ENCODE results near the gene CD38.
"Not testable (repeated sequence)": the region's sequence is repeated elsewhere in the genome, so short reads cannot be mapped to it uniquely, and the experiment has no call there.

Gene CD38

GRCh38 chr4:15778289-15779241 is at the start of gene CD38:
Gene CD38, plus strand, starts transcription at chr4:15778328. Its CDS starts 87 bp downstream, at chr4:15778415.
- DNase-seq (ENCODE audit: low spot score), result no peak

GRCh38 chr4:15729910-15730533 is 48.1 kb upstream of the CD38 start:
- peak; percentile 38 for DNase-seq (ENCODE audit: low spot score)

- DNase-seq (ENCODE audit: low spot score), result not testable (repeated sequence)
These were observed 45.1 kb upstream of the CD38 start for GRCh38 chr4:15733061-15733460.

GRCh38 chr4:15735536-15735935 is 42.6 kb upstream of the CD38 start:
- no peak for DNase-seq (ENCODE audit: low spot score)

GRCh38 chr4:15736514-15737050 is 41.5 kb upstream of the CD38 start:
- DNase-seq (ENCODE audit: low spot score), result no peak

GRCh38 chr4:15737255-15737654 is 40.9 kb upstream of the CD38 start:
- DNase-seq (ENCODE audit: low spot score), result no peak

GRCh38 chr4:15738877-15739276 is 39.3 kb upstream of the CD38 start:
- no peak for DNase-seq (ENCODE audit: low spot score)

GRCh38 chr4:15740764-15741404 is 37.2 kb upstream of the CD38 start:
- DNase-seq (ENCODE audit: low spot score), result no peak

GRCh38 chr4:15742083-15742582 is 36.0 kb upstream of the CD38 start:
- DNase-seq (ENCODE audit: low spot score), result no peak

- no peak for DNase-seq (ENCODE audit: low spot score)
These were observed 35.5 kb upstream of the CD38 start for GRCh38 chr4:15742637-15743036.

- DNase-seq (ENCODE audit: low spot score), result no peak
These were observed 34.0 kb upstream of the CD38 start for GRCh38 chr4:15744016-15744545.

- DNase-seq (ENCODE audit: low spot score), result no peak
These were observed 32.0 kb upstream of the CD38 start for GRCh38 chr4:15746110-15746509.

GRCh38 chr4:15749001-15749400 is 29.1 kb upstream of the CD38 start:
- DNase-seq (ENCODE audit: low spot score), result no peak

- DNase-seq (ENCODE audit: low spot score), result no peak
These were observed 27.0 kb upstream of the CD38 start for GRCh38 chr4:15751153-15751552.

GRCh38 chr4:15753081-15753480 is 25.0 kb upstream of the CD38 start:
- DNase-seq (ENCODE audit: low spot score), result no peak

GRCh38 chr4:15753786-15754185 is 24.3 kb upstream of the CD38 start:
- DNase-seq (ENCODE audit: low spot score), result no peak

- no peak for DNase-seq (ENCODE audit: low spot score)
These were observed 23.8 kb upstream of the CD38 start for GRCh38 chr4:15754323-15754722.

- no peak for DNase-seq (ENCODE audit: low spot score)
These were observed 22.6 kb upstream of the CD38 start for GRCh38 chr4:15755321-15756155.

GRCh38 chr4:15756361-15756861 is 21.7 kb upstream of the CD38 start:
- no peak for DNase-seq (ENCODE audit: low spot score)

GRCh38 chr4:15757054-15757453 is 21.1 kb upstream of the CD38 start:
- no peak for DNase-seq (ENCODE audit: low spot score)

GRCh38 chr4:15758294-15758693 is 19.8 kb upstream of the CD38 start:
- DNase-seq (ENCODE audit: low spot score), result no peak

Data from COLO829 (cell line).